Stimulated activated naive CD8-positive, alpha-beta T cell treated with anti-CD3 and anti-CD28 coated beads, Interleukin-15, Interleukin-2, amounts not matched to agents 100 ng/mL and 50 ng/mL, for 24 hours (primary cell): ENCODE measurements around the gene PUDP.

ENCODE experiments used
- H3K27ac Mint-ChIP-seq: one replicate; pipeline ENCODE4 v1.8.0; 2021; ENCODE audit warnings: mild to moderate bottlenecking, mixed read lengths
- H3K27me3 Mint-ChIP-seq: one replicate; pipeline ENCODE4 v1.8.0; 2021; ENCODE audit warnings: mixed read lengths
- H3K36me3 Mint-ChIP-seq: one replicate; pipeline ENCODE4 v1.8.0; 2021; ENCODE audit warnings: low read depth, mixed read lengths
- H3K4me1 Mint-ChIP-seq: one replicate; pipeline ENCODE4 v1.8.0; 2021; ENCODE audit warnings: low read depth, mixed read lengths
- H3K4me3 Mint-ChIP-seq: one replicate; pipeline ENCODE4 v1.8.0; 2021; ENCODE audit warnings: mild to moderate bottlenecking, mixed read lengths
- H3K9me3 Mint-ChIP-seq: one replicate; pipeline ENCODE4 v1.8.0; 2021; ENCODE audit warnings: mixed read lengths

Gene PUDP

GRCh38 chrX:7158468-7158990 is 10.6 kb upstream of the PUDP start:
- H3K36me3 Mint-ChIP-seq = no peaks in the 10 kb centered on the region
- H3K4me1 Mint-ChIP-seq = no peaks in the 10 kb centered on the region
- no peaks in the 10 kb centered on the region for H3K27me3 Mint-ChIP-seq
- H3K4me3 Mint-ChIP-seq = no peak overlapping the region
- H3K27ac Mint-ChIP-seq = no peak overlapping the region
- no peaks in the 10 kb centered on the region for H3K9me3 Mint-ChIP-seq

DNA sequence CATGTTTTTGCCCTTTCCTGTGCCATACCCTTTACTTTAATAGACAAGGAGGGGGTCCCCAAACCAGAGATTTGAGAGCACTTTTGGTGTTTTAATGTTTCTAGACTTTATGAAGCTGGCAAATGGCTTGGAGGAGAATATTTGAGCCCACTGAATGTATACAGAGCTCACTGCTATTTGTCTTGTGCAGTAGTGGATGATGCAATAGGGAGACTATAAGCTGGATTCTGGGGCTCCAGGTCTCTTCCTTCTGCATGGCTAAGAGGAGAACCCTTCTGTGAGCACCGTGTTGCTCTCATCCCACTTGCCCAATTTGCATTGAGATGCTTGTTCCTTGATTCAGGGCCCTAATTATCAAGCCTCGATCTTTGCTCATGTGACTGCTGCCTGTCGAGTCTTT is 8.9 kb upstream of the PUDP start:
- H3K36me3 Mint-ChIP-seq = no peaks in the 10 kb centered on the region
- H3K9me3 Mint-ChIP-seq = no peaks in the 10 kb centered on the region
- H3K4me3 Mint-ChIP-seq = no peak overlapping the region
- H3K27ac Mint-ChIP-seq = no peak overlapping the region
- no peaks in the 10 kb centered on the region for H3K27me3 Mint-ChIP-seq
- H3K4me1 Mint-ChIP-seq = no peaks in the 10 kb centered on the region

- Mint-ChIP-seq H3K4me3 (no peak overlapping the region), H3K9me3 (no peaks in the 10 kb centered on the region), H3K27ac (no peak overlapping the region), H3K4me1 (no peaks in the 10 kb centered on the region), H3K27me3 (no peaks in the 10 kb centered on the region), H3K36me3 (no peaks in the 10 kb centered on the region)
Observed at GRCh38 chrX:7155163-7155562, 7.2 kb upstream of the PUDP start.

DNA sequence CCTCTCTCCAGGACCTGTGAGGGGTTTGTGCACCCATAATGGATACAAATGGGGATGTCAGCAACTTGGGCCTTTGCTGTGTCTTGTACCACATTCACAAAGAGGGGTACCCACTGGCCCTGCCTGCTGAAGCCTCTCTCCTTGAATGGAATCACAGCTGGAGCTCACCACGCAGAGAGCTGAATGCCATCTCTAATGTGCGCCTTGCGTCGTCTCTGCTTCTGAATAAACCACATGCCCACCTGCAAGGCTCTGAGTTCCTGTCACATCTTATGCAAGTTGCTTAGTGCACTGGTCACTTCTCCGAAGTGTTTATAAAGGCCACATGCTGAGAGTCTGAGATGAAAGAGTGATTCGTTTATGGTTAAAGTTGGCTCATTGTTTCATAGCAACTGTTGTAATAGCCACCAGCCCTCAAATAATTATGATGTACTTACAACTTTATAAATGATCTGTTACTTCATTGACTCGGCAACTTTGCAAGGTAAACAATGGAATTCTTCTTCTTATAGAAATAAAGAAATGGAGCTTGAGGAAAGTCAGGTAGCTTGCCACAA is 6.2 kb upstream of the PUDP start:
- H3K36me3 Mint-ChIP-seq = no peaks in the 10 kb centered on the region
- H3K4me1 Mint-ChIP-seq = no peaks in the 10 kb centered on the region

DNA sequence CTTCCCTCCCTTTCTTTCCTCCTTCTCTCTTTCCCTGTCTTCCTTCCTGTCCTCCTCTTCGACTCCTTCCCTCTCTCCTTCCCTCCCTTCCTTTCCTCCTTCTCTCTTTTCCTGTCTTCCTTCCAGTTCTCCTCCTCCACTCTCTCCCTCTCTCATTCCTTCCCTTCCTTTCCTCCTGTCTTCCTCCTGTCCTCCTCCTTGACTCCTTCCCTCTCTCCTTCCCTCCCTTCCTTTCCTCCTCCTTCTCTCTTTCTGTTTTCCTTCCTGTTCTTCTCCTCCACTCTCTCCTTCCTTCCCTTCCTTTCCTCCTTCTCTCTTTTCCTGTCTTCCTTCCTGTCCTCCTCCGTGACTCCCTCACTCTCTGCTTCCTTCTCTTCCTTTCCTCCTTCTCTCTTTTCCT is 5.3 kb upstream of the PUDP start:
- Mint-ChIP-seq H3K36me3 (no peaks in the 10 kb centered on the region), H3K9me3 (no peaks in the 10 kb centered on the region), H3K27me3 (no peaks in the 10 kb centered on the region), H3K27ac (peak overlapping the region; percentile 61), H3K4me3 (no peak overlapping the region), H3K4me1 (no peaks in the 10 kb centered on the region)

More for the DNA sequence above, 6.2 kb upstream of the PUDP start:
- H3K9me3 Mint-ChIP-seq = no peaks in the 10 kb centered on the region
- H3K4me3 Mint-ChIP-seq = no peak overlapping the region
- no peak overlapping the region for H3K27ac Mint-ChIP-seq
- no peaks in the 10 kb centered on the region for H3K27me3 Mint-ChIP-seq

GRCh38 chrX:7149411-7149810 is 1.5 kb upstream of the PUDP start:
- Mint-ChIP-seq H3K27ac (no peak overlapping the region), H3K27me3 (no peaks in the 10 kb centered on the region)

DNA sequence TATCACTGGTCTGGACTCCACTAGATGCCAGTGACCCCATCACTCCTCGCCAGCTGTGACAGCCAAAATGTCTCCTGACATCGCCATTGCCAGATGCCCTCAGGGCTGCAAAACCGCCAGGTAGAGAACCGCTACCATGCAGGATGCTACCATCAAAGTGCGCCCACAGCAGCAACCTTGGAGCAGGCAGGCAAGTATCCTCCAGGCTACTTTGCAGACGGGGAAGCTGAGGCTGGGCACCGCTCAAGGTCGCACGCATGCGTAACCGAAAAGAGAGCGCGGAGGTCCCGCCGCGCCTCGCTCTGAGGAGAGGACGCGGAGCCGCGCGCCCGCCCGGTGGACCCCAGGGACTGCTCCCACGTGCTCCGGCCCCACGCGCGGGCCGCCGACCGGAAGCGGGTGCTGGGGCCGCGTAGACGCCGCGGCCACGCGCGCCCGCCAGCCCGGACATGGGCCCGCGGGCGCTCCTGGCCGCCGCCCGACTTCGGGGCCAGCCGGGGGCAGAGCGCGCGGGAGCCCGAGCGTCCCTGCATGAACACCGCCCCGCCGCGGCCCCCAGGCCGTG is 458 bp downstream of the PUDP start, which contains the start of gene STS:
Gene STS (plus strand): TSS at position 300 of the 565 bp plus-strand sequence. CDS start 105,488 bp downstream, outside the sequence.
- peaks cover 19% of the 10 kb centered on the region for H3K4me1 Mint-ChIP-seq

More at GRCh38 chrX:7149411-7149810, 1.5 kb upstream of the PUDP start:
- H3K36me3 Mint-ChIP-seq = no peaks in the 10 kb centered on the region
- no peak overlapping the region for H3K4me3 Mint-ChIP-seq
- no peaks in the 10 kb centered on the region for H3K9me3 Mint-ChIP-seq
- peaks cover 19% of the 10 kb centered on the region for H3K4me1 Mint-ChIP-seq

DNA sequence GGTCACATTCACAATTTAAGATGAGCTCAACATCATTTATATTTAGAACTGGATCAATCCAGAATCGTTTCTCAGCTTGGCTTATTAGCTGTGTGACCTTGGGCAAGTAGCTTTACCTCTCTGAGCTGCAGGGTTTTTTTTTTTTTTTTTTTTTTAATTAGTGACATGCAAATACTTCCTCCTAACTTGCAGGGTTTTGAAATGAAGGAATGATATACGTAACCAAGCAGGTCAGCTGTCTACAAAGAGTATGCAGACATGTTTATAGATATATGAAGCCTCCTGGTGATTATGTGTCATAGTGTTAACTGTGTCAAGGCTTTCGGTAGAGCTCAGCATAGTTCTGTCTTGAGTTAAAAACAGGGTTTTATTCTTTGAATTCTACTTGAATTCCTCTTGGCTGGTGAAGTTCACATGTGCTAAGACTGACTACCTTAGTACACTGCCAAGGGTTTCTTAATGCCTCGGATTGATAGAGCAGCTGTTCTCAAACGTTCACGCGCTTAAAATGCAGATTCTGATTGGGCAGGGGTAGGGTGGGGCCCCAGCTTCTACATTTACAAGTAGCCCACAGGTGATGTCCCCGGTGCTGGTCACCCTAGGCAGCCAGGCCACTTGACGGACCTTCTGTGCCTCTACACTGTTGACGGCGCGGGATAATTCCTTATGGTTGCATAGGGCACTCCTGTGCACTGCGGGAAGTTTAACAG is 1.1 kb downstream of the PUDP start:
- Mint-ChIP-seq H3K4me3 (peak overlapping the region; percentile 85), H3K4me1 (peaks cover 19% of the 10 kb centered on the region), H3K36me3 (no peaks in the 10 kb centered on the region), H3K9me3 (no peaks in the 10 kb centered on the region), H3K27ac (peak overlapping the region; percentile 85), H3K27me3 (no peaks in the 10 kb centered on the region)

More for the DNA sequence above, 458 bp downstream of the PUDP start, which contains the start of gene STS:
- Mint-ChIP-seq H3K27me3 (no peaks in the 10 kb centered on the region), H3K9me3 (no peaks in the 10 kb centered on the region), H3K27ac (peak within 1 kb of the TSS; percentile 85), H3K4me3 (peak within 1 kb of the TSS; percentile 85), H3K36me3 (no peaks in the 10 kb centered on the region)

DNA sequence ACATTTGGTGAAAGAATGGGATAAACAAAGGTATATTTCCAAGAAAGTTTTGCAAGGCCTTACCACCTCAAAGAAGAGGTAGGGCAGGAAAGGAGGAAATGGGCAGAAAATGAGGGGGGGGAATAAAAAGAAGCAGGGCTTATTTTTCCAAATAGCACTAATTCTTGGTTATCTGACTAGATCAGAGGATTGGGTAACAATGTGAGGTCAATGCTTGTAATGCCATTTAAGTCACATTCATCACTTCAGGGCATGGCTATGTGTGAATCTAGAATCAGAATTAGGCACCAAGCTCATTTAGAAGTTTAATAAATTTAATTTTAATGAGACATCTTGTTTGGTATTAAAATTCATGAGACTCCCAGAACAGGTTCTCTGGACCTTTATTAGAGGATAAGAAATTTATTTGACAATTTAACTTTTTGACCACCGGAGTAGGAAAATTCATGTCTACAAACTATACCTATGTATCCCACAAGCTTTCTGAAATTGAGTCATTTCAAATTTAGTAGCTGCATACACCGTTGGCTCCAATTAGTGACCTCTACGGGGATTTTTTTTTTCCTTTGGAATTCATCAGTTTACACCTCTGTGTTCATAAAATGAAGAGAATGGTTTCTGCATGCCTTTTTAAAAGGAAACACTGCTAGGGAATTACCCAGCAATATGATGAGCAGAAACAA is 1.8 kb downstream of the PUDP start:
- no peaks in the 10 kb centered on the region for H3K27me3 Mint-ChIP-seq
- H3K36me3 Mint-ChIP-seq = no peaks in the 10 kb centered on the region
- H3K9me3 Mint-ChIP-seq = no peaks in the 10 kb centered on the region
- H3K27ac Mint-ChIP-seq = no peak overlapping the region
- peaks cover 19% of the 10 kb centered on the region for H3K4me1 Mint-ChIP-seq
- peak overlapping the region; percentile 85 for H3K4me3 Mint-ChIP-seq

- H3K9me3 Mint-ChIP-seq = no peaks in the 10 kb centered on the region
- no peak overlapping the region for H3K4me3 Mint-ChIP-seq
- H3K27ac Mint-ChIP-seq = no peak overlapping the region
- H3K4me1 Mint-ChIP-seq = peaks cover 19% of the 10 kb centered on the region
- no peaks in the 10 kb centered on the region for H3K36me3 Mint-ChIP-seq
- no peaks in the 10 kb centered on the region for H3K27me3 Mint-ChIP-seq
Observed at GRCh38 chrX:7145454-7145853, 2.5 kb downstream of the PUDP start.

GRCh38 chrX:7143941-7144525 is 3.9 kb downstream of the PUDP start:
- Mint-ChIP-seq H3K36me3 (no peaks in the 10 kb centered on the region), H3K9me3 (no peaks in the 10 kb centered on the region), H3K27me3 (no peaks in the 10 kb centered on the region), H3K4me3 (no peak overlapping the region), H3K27ac (no peak overlapping the region), H3K4me1 (peaks cover 20% of the 10 kb centered on the region)

DNA sequence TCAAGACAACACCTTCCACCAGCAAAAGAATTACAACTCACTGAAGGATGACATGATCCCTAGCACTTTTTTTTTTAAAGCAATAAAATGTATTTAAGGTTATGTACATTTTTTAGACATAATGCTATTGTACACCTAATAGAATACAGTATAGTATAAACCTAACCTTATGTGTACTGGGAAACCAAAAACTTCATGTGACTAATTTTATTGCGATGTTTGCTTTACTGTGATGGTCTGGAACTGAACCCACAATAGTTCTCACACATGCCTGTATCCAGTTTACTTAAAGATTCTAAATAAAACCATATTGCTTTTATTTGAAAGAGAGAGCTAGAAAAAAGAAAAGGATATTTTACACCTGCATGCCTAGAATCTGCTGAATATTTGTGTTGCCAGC is 4.9 kb downstream of the PUDP start:
- H3K27me3 Mint-ChIP-seq = no peaks in the 10 kb centered on the region
- no peaks in the 10 kb centered on the region for H3K36me3 Mint-ChIP-seq
- peaks cover 26% of the 10 kb centered on the region for H3K4me1 Mint-ChIP-seq
- no peak overlapping the region for H3K4me3 Mint-ChIP-seq
- H3K9me3 Mint-ChIP-seq = no peaks in the 10 kb centered on the region
- H3K27ac Mint-ChIP-seq = no peak overlapping the region

GRCh38 chrX:7139202-7140081 is 8.5 kb downstream of the PUDP start:
- Mint-ChIP-seq H3K27me3 (no peaks in the 10 kb centered on the region), H3K36me3 (no peaks in the 10 kb centered on the region), H3K27ac (no peak overlapping the region), H3K4me1 (peaks cover 21% of the 10 kb centered on the region), H3K4me3 (no peak overlapping the region), H3K9me3 (no peaks in the 10 kb centered on the region)

DNA sequence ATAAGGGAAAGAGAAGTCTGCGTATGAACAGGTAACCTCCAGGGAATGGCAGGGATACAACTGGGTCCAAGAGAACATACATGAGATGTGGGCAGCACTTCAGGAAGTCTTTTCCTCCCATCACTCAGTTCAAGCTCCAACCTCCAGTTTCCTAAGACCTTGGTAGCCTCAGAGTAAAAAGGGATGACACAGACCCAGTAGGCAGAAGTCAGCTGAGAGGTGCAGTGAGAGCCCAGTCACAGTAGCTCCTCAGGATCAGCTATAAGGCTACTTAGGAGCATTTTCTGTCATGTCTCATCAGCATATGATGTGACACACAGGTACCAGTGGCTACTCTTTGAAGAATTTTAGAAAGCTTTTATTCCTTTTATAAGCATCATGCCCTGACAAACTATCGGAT is 13.0 kb downstream of the PUDP start:
- no peaks in the 10 kb centered on the region for H3K27me3 Mint-ChIP-seq
- H3K36me3 Mint-ChIP-seq = peaks cover 3% of the 10 kb centered on the region
- no peak overlapping the region for H3K27ac Mint-ChIP-seq
- H3K9me3 Mint-ChIP-seq = no peaks in the 10 kb centered on the region
- H3K4me3 Mint-ChIP-seq = no peak overlapping the region
- H3K4me1 Mint-ChIP-seq = peaks cover 29% of the 10 kb centered on the region
